HuH-7 (cell line): Measurements from ENCODE around the gene GRM8.

Experiments used
- DNase-seq: peaks from one replicate; pipeline ENCODE4 v3.0.0; 2011; ENCODE audit warnings: low spot score

The GRM8 gene

GRCh38 chr7:127230192-127230925 is 22.4 kb downstream of the GRM8 start:
- no peak for DNase-seq

- no peak for DNase-seq
Measured at GRCh38 chr7:127226685-127227374, 25.9 kb downstream of the GRM8 start.

GRCh38 chr7:127221731-127222130 is 31.0 kb downstream of the GRM8 start:
- no peak for DNase-seq

GRCh38 chr7:127214956-127215718 is 37.6 kb downstream of the GRM8 start:
- DNase-seq: no peak

- DNase-seq: no peak
Measured at GRCh38 chr7:127209886-127210285, 42.9 kb downstream of the GRM8 start.

- no peak for DNase-seq
Measured at GRCh38 chr7:127208860-127209259, 43.9 kb downstream of the GRM8 start.

- DNase-seq: no peak
Measured at GRCh38 chr7:127208351-127208750, 44.4 kb downstream of the GRM8 start.

- DNase-seq: no peak
Measured at GRCh38 chr7:127207806-127208205, 44.9 kb downstream of the GRM8 start.

- DNase-seq: no peak
Measured at GRCh38 chr7:127207230-127207629, 45.5 kb downstream of the GRM8 start.

GRCh38 chr7:127194571-127194970 is 58.2 kb downstream of the GRM8 start:
- DNase-seq: no peak

GRCh38 chr7:127189886-127190285 is 62.9 kb downstream of the GRM8 start:
- DNase-seq: no peak

- DNase-seq: no peak
Measured at GRCh38 chr7:127189074-127189473, 63.7 kb downstream of the GRM8 start.

- DNase-seq: no peak
Measured at GRCh38 chr7:127187740-127188139, 65.0 kb downstream of the GRM8 start.

- no peak for DNase-seq
Measured at GRCh38 chr7:127186686-127187085, 66.1 kb downstream of the GRM8 start.

- DNase-seq: no peak
Measured at GRCh38 chr7:127177156-127177555, 75.6 kb downstream of the GRM8 start.

- DNase-seq: no peak
Measured at GRCh38 chr7:127162366-127162765, 90.4 kb downstream of the GRM8 start.

- DNase-seq: peak; percentile 12
Measured at GRCh38 chr7:127158659-127159058, 94.1 kb downstream of the GRM8 start.

GRCh38 chr7:127154958-127155357 is 97.8 kb downstream of the GRM8 start:
- DNase-seq: no peak

GRCh38 chr7:127154101-127154500 is 98.6 kb downstream of the GRM8 start:
- no peak for DNase-seq

GRCh38 chr7:127153315-127153714 is 99.4 kb downstream of the GRM8 start:
- DNase-seq: no peak

- no peak for DNase-seq
Measured at GRCh38 chr7:127152423-127152822, 100.3 kb downstream of the GRM8 start.

GRCh38 chr7:127151379-127151778 is 101.4 kb downstream of the GRM8 start:
- DNase-seq: no peak

GRCh38 chr7:127150543-127150942 is 102.2 kb downstream of the GRM8 start:
- DNase-seq: no peak
